HG03469 (cell line): ENCODE results near the gene WDHD1.
"Not testable (repeated sequence)": the region's sequence is repeated elsewhere in the genome, so short reads cannot be mapped to it uniquely, and the experiment has no call there.

Experiments used
- ATAC-seq: cut with Tn5 transposase; IDR thresholded peaks from one replicate; pipeline ENCODE4 v1.9.1; 2021; ENCODE audit warnings: mild to moderate bottlenecking, moderate library complexity, moderate number of reproducible peaks; ENCODE audit not compliant: unreplicated experiment

Gene WDHD1

DNA sequence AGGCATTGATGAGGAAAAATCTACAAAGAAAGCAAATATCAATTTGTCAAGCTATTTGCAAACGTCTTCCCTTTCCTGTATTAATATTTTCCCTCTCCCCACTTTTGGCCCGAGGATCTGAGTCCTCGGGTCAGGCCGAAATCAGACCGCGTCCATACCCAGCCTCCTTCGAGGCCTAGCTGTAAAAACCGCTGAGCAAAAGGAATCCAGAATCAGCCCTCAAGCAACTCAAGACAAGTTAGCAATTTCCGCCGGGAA is 24.2 kb upstream of the WDHD1 start:
- ATAC-seq = no peak

DNA sequence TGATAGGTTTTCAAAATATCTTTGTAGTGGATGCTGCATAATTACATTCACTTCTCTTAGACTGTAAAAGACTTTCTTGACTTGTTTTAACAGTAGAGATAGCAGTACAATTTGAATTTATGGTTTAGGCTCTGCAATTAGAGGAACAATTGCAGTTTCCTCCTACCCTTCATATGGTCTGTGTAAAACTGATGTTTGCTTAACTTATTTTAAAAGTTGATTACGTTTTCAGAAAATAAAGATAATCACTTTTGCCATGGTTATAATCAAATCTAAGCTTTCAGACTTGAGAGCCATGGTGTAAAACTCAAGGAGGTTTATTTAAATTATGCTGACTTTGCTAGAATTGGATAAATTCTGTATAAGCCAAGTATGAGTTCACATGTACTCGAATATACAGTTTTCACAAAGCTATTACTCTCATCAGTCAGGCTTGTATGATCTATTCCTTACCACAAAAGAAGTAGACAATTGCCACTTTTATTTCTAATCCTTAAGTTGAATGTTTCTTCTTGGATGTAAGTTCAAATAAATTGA is 22.1 kb upstream of the WDHD1 start:
- ATAC-seq = no peak

DNA sequence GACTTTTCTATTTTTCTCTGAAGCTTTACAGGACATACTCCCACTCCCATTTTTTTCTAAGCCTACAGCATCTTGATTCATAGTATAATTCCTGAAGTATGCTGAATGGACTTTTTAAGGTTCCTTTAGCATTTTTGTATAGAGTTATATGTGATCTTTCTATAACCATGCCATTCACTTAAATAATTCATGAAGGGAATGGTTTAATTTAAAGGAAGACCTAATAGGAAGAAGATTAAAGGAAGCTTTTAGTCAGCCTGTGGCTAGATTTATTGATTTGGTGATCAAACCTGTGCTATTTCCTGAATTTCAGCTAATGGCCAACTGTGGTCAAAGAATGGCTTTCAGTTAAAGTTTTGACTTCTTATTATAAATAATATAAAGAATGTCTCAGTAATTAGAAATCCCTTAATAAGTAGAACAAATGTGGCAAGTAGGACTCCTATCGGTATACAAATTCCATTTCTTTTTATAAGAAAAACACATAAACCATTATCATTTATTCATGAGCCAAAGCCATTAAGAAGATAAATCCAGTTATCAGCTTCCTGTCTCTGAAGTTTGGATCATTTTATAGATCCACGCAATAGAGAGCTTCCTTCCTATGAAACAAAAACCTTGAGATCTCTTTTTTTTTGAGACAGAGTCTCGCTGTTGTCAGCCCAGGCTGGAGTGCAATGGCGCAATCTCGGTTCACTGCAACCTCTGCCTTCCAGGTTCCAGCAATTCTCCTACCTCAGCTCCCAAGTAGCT is 20.6 kb upstream of the WDHD1 start:
- ATAC-seq = no peak

DNA sequence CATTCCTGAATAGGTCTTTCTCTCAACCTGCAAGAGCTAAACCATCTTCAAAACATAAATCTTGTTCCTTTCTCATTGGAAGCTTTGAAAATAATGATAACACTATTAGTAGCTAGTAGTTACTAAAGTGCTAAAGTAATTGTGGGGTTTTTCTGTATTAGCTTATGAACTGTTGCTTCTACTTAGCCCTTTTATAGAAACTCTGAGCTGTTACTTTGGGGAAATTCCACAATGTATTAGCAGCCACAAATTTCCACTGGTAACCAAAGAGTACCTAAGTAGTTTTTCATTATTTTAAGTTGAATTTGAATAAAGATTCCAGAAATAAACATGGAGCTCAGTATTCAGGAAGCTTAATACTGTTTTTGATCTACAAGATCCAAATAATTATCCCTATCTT is 18.2 kb upstream of the WDHD1 start:
- ATAC-seq = no peak

DNA sequence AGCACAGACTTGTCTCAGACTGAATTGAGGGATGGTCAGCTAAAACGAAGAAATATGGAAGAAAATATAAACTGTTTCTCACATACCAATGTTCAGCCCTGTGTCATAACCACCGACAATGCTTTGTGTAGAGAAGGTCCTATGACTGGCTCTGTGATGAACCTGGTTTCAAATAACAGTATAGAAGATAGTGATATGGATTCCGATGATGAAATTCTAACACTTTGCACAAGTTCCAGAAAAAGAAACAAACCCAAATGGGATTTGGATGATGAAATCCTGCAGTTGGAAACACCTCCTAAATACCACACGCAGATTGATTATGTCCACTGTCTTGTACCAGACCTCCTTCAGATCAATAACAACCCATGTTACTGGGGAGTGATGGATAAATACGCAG is 16.6 kb upstream of the WDHD1 start:
- ATAC-seq = no peak

DNA sequence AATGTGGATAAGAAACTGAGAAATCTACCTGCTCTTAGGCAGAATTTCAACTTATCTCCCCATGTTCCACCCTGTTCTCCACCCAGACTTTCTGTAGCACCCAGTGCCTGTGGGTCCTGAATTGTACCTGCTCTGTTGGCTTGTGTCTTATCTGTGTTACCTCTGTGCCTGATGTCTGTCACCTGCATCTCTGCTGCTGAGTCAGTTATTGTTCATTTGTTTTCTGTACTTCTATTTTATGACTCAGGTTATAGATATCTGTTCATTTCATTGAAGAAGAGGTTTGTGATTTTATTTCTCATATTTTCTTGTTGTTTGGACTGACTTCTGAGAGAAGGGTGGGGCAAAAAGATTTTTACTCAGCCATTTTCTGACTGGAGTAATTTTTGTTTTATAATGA is 11.8 kb upstream of the WDHD1 start:
- no peak for ATAC-seq

DNA sequence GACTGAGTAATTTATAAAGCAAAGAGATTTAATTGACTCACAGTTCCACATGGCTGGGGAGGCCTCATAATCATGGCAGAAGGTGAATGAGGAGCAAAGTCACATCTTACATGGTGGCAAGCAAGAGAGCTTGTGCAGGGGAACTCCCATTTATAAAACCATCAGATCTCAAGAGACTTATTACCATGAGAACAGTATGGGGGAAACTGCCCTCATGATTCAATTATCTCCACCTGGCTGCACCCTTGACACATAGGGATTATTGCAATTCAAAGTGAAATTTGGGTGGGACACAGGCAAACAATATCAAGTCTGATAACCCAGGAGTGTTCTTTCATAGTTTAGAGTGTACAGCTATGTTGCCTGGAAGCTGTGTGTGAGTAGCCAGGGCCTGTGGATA is 11.1 kb upstream of the WDHD1 start:
- ATAC-seq = not testable (repeated sequence)

DNA sequence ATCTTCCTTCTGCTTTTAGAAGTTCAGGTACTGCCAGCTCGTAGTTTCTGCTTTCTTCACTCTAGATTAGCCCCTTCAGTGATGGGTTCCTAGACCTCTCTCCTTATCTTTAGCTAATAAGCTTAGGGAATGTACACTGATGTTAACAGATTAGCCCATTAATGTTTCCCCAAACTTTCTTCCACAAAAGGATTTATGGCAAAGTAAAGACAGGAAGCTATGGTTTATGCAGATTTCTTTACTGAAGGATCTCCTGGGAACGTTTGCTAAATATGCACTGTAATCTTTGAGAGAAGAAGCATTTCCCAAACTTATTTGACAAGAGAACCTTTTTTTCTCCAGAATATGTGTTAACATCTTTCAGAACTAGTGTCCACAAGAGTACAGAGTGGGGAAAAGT is 4.3 kb upstream of the WDHD1 start:
- ATAC-seq = no peak

DNA sequence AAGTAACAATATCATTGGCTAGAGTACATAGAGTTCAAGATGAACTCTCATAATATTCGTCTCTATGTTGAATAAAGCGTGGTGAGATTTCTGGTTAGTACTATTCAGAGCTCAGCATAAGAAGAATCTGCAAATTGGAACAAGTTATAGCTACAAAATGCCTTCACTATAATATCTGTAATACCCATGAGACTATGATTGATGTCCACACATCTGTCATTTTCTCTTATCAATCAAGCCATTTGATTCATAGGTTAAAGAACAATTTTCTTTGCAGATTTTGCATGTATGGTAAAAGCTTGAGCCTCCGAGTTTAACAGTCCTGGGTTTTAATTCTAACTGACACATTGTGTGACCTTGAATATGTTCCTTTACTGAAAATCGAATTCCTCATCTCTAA is 1.6 kb upstream of the WDHD1 start:
- ATAC-seq = no peak

DNA sequence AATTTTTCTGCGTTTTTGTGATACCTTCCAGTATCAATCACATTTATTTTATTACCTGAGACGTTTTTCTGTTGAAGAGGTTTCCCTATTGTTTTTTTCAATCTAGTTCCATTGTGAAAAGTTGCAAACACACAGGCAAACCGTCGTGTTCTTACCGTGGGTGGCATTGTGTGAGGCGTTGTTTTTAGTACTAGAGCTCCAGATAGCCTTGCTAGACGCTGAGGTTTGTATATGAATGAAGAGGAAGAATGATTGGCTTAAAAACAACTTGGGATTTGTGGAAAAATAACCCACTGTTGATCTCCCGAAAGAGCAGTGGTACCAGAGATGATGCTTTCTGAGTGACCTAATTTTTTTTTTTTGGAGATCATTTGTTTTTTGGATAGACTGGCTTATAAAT is 1.2 kb upstream of the WDHD1 start:
- no peak for ATAC-seq

DNA sequence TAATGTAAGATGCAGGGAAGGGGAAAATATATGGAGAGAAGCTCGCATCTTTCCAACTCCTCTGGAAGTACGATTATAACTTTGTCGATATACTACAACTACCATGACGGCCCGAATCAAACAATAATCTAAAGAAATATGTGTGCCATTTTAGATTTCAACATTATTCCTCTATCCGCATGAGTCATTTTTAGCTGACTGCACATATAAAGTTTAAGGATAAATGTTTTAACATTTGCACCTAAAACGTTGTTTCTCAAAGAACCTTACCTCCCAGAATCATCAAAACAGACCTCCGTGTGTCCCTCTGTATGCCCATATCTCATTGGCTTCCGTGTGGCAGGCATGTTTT is 482 bp downstream of the WDHD1 start:
- no peak for ATAC-seq

DNA sequence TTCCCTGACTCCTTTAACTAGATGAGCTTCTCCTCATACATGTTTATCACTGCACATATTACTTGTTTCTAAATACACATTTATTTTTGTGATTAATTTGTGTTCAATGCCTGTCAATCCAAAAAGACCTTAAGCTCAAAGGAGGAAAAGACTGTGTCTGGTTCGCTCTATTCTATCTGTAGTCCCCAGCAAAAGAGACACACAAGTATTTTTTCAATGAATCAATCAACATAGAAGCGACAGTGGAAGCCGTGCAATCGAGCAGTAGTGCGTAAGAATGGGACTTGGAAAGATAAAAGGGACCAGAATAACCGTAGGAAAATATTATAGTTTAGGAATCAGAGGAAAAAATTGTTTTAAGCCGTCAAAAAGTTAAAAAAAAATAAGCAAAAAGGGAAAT is 951 bp downstream of the WDHD1 start:
- ATAC-seq = no peak

DNA sequence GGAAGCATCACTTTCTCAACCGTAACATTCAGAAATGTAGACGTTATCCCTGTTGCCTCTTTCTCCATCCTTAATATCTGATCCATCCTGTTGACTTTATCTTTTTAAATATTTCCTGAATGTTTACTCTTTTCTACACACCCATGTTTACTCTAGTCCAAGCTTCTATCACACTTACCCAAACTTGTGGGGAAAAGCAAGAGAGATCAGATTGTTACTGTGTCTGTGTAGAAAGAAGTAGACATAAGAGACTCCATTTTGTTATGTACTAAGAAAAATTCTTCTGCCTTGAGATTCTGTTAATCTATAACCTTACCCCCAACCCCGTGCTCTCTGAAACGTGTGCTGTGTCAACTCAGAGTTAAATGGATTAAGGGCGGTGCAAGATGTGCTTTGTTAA is 2.5 kb downstream of the WDHD1 start:
- not testable (repeated sequence) for ATAC-seq

DNA sequence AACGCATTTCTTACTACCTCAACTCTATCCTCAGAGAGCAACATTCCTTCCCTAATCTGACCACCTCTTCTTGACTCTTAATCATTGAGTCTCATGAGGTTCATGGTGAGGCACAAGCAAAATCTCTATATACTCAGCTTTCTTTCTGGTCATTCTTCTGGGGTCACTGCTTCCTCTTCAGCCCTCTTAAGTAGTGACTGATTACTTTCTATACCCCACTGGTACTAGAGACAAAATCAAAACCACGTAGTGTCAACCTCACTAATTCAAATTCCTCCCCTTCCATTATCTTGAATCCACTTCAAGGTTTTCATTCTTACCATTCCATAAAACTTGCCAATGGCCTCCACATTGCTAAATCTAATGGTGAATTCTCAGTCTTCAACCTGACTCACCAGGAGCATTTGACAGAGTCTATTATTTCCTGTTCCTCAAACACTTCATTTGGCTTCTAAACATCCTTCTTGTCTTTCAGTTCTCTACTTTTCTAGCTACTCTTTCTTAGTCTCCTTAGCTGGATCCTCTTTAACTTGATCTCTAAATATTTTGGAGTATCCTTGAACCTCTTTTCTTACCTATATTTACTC is 6.8 kb downstream of the WDHD1 start:
- no peak for ATAC-seq

DNA sequence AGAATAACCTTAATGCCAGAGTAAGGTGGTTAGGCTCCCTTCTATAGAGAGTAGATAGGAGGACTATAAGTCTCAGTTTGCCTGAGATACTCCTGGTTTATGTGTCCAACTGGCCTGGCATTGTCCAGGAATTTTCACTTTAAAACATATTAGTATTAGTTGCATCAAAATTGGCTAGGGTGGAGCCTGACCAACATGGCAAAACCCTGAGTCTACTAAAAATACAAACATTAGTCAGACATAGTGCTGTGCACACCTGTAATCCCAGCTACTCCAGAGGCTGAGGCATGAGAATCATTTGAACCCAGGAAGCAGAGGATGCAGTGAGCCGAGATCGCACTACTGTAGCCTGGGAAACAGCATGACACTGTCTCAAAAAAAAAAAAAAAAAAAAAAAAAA is 11.9 kb downstream of the WDHD1 start:
- no peak for ATAC-seq

DNA sequence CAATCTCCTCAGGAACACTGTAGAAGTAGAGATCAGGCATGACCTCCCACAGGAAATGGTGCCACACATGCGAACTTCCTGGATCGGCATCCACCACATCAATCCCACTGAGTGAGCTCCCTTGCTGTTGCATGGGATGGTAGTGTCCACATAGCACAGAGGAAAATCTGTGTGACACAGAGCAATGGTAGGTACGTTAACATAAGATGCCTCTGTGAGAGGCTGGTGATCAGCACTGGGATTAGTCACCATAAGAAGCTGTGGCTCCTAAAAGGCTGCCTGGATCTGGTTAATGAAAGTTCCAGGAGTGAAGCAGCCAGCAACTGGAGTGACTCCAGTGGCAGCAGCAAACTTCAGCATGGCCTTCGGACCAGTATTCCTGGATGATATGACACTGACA is 21.8 kb downstream of the WDHD1 start:
- no peak for ATAC-seq

DNA sequence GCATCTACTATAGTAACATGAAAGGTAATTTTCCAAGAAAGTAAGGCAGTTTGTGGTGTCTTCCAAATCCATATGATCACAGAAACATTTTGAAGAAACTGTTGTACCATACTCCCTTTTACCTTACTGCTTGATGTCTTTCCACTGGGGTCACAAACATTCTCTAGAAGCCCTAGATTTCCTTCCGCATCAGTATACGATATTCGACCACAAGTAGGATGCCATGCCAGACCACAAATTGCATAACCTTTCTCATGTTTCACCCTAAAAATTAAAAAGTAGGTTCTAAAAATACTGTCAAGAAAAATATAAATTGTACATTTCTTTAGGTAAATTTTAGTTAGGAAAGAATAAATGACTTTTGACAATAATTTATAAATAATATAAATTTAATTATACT is 26.5 kb downstream of the WDHD1 start:
- ATAC-seq = no peak

DNA sequence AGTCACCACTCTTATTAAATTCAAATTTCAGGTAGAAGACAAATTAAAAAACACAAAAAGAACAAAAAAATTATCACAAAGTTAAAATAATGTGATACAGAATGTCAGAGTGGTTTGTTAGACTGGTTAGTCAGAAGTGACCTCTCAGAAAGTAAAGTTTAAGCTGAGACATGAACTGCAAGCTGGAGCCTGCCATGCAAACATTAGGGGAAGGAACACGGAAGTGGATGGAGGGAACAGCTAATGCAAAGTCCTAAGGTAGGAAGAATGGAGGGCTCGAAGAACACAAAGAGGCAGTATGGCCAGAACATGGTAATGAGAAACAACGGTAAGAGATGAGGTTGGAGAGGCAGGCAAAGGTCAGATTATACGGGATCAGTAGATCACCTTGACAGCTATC is 41.7 kb downstream of the WDHD1 start:
- ATAC-seq = no peak

DNA sequence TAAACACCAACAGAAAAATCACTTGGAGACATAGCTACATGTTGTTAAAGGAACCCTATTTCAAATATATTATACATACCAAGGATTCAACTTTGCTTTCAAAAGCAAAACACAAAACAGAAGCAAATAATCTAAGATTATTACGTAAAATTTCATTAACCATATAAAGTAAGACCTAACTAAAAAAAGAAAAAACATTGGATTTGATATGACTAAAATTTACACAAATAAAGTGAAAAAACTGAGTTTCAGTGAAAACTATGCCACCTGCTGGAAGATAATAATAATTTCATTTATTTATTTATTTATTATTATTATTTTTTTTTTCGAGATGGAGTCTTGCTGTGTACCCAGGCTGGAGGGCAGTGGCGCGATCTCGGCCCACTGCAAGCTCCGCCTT is 45.2 kb downstream of the WDHD1 start:
- no peak for ATAC-seq

DNA sequence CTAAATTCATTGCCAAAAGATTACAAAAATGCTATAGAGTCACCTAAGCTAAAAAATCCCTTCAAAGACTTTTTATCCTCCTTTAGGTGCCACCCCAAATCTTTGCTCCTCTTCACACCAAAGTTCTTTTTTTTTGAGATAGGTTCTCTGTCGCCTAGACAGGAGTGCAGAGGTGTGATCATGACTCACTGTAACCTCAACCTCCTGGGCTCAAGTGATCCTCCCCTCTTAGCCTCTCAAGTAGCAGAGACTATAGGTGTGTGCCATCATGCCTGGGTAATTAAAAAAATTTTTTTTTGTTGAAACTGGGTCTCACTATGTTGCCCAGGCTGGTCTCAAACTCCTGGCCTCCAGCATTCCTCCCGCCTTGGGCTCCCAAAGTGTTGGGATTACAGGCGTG is 47.9 kb downstream of the WDHD1 start:
- no peak for ATAC-seq

DNA sequence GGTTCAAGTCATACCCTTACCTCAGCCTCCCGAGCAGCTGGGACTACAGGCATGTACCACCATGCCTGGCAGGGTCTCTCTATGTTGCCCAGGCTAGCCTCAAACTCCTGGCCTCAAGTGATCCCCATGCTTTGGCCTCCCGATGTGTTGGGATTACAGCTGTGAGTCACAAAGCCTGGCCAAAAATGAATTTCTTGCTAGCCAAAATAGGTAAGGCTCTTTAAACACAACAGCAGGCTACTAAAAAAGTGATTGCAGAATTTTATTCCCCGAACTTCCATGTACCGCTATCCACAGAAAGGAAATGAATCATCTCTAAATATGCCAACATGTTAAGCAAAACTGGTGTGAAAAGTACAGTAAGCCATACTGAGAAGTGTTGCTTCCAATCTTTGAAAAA is 50.6 kb downstream of the WDHD1 start:
- ATAC-seq = no peak

DNA sequence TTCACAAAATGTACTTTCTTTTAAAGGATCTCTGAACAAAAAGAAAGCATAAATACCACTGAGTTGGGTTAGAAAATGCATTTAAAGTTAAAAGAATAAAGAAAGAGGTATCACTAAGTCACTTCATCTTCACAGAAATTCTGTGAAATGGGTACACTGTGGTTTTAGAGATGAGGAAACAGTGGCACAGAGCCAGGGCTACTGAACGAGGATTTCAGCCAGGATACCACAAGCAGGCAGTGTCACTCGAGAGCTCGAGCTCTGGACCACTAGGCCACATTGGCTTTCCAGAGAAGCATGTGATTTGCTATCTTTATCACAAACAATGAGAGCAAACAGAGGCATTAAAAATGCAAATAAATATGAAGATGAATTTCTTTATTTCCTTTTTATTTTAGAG is 51.0 kb downstream of the WDHD1 start:
- ATAC-seq = no peak

DNA sequence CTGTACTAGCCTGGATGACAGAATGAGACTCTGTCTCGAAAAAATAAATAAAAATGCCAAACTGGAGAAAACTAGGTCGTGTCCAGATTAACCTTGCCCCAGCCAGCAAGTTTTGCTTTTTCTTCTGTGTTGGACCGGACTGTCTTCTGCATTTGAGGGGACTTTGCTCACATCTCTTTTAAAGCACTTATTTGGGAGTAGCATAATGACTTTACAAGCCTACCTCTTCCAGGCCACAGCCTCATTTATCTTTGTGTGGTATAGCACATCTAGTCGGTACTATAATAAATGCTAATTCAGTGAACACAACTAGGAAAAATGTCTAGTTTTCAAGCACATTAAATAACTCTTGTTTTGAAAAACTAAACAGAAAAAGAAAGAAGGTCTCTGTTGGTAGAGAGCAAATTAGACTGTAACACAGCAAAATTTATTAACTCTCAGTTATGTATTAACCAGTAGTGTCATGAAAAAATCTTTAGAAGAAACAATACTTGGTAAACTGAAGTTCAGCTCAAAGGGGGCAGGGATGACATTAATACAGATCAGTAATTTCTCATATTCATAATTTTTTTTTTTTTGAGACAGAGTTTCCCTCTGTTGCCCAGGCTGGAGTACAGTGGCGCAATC is 52.0 kb downstream of the WDHD1 start:
- no peak for ATAC-seq
